Activated T-cell treated with anti-CD3 and anti-CD28 coated beads, Interleukin-2, amount 50 U/mL, for 4 hours (primary cell): ENCODE results near the gene PAM16. TPM values are rescaled to one million over a fixed set of nuclear protein-coding genes. Genes with fewer than 3 reads are reported as not detected.
A peak's percentile ranks its signal among the peaks of the same experiment; 100 is the strongest.

ENCODE experiments used
- ATAC-seq, 2 donors: fragments of 200-7000 bp; cut with Tn5 transposase; one replicate each; pipeline ENCODE4 v1.10.0; 2021
- DNase-seq: peaks from one replicate; pipeline ENCODE4 v3.0.0-alpha.2; 2020
- H3K27me3 Mint-ChIP-seq: one replicate; pipeline ENCODE4 v1.8.0; 2021; ENCODE audit warnings: low read depth, mixed read lengths
- H3K36me3 Mint-ChIP-seq: one replicate; pipeline ENCODE4 v1.8.0; 2022; ENCODE audit warnings: mixed read lengths; ENCODE audit not compliant: insufficient read depth
- H3K4me1 Mint-ChIP-seq: one replicate; pipeline ENCODE4 v1.8.0; 2021; ENCODE audit warnings: low read depth, mixed read lengths
- H3K4me3 Mint-ChIP-seq: one replicate; pipeline ENCODE4 v1.8.0; 2021; ENCODE audit warnings: mild to moderate bottlenecking, moderate library complexity, mixed read lengths
- H3K9me3 Mint-ChIP-seq: one replicate; pipeline ENCODE4 v1.8.0; 2021; ENCODE audit warnings: mixed read lengths
- total RNA-seq, 3 donors: library from RNA; stranded (reverse); gene quantifications; one replicate each; pipeline ENCODE4 v1.2.1, GENCODE V29; 2021

PAM16 gene
- total RNA-seq, 3 donors from 2014 or later, result 112 to 131 (median 125) TPM

DNA sequence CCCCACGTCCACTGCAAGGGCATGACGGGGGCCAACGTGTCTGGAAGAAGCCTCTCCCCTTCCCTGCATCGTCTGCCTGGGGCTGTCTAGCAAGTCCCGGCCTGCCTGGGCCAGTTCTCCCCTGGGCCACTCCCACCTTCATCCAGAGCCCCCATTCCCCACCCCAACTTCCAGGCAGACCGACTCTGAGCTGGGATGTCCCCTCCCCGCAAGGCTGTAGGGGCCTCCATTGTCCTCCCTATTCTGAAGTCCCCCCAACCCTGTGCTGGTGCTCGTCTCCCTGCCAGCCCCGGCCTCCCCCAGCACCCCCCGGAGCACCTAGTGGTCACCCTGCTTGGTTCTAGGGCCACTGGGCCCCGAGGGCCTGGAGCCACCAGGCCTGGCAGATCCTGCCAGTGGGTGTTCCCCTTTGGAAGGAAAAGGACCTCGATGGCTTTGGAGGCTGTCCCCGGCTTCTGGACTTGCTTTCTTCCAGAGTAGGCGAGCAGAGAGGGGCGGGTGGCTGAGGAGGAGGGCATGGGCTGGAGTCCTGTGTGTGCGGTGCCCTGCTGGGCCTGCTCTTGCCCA, 30.5 kb downstream of the PAM16 start:
- Mint-ChIP-seq H3K4me1 (peaks cover 3% of the 10 kb centered on the region), H3K4me3 (no peak overlapping the region), H3K27me3 (peaks cover 2% of the 10 kb centered on the region), H3K9me3 (no peaks in the 10 kb centered on the region), H3K36me3 (no peaks in the 10 kb centered on the region)
- ATAC-seq, result no peak
- DNase-seq, result no peak

DNA sequence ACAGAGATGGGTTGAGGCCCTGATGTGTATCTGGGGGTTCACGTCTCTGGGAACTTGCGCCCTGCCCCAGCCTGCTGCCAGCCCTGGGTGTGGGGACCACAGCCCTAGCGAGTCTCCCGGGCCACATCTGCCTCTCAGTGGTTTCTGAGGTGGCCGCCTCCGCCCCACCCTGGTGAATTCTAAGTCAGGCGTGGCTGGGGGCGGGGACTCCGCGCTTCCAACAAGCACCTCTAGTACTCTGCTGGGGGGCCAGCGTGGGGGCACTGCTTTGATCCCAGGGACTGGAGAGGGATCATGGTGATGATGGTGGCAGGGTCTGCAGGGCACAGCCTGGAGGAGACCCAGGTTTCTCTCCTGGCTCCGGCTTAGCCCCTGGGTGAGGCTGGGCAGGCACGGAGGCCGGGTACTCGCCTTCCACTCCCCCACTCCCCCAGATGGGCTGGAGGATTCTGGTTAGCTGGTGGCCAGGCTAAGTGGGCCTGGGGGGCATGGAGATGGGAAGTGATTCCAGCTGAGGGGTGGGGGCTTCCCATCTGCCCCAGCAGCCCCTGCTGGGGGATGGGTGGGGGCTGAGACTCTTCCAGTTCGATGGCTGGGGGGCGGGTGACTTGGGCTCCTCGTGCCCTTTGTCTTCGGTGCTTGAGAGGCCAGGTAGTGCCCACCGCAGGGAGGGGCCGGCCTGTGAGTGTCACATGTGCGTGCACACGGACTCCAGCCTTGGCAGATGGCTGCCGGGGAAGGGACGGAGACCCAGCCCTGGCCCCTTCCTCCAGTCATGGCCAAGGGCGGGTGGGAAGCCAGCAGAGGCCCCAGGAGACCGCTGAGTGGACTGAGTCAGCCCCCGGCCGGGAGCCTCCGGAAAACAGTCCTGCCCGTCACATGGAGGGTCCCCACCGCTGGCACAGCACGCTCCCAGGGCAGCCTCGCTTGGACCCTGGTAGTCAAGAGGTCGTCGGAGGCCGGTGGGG, 31.4 kb downstream of the PAM16 start:
- H3K27me3 Mint-ChIP-seq, result peaks cover 5% of the 10 kb centered on the region
- no peaks in the 10 kb centered on the region for H3K9me3 Mint-ChIP-seq
- H3K4me1 Mint-ChIP-seq, result peaks cover 6% of the 10 kb centered on the region
- ATAC-seq (peak; percentile 57 to 71), DNase-seq (peak; percentile 43)
- H3K36me3 Mint-ChIP-seq, result no peaks in the 10 kb centered on the region
- no peak overlapping the region for H3K4me3 Mint-ChIP-seq

DNA sequence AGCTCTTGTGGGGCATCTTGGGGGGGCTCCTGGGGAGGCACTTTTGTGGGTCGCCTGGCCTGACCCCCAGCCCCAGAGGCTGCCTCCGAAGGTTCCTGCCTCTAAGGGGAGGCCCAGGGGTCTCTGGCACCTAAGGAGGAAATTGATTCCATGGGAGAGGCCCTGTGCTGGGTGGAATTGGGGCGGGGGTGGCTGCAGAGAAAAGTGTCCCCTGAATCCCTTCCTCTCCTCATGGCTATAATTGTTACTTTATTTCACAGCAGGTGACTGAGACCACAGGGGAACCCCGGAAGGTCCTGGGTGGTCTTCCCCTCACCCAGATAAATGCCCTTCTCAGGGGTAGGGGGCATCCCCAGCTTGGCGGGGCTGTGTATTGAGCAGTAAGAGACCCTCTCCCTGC, 32.2 kb downstream of the PAM16 start:
- ATAC-seq, result no peak
- no peak for DNase-seq

DNA sequence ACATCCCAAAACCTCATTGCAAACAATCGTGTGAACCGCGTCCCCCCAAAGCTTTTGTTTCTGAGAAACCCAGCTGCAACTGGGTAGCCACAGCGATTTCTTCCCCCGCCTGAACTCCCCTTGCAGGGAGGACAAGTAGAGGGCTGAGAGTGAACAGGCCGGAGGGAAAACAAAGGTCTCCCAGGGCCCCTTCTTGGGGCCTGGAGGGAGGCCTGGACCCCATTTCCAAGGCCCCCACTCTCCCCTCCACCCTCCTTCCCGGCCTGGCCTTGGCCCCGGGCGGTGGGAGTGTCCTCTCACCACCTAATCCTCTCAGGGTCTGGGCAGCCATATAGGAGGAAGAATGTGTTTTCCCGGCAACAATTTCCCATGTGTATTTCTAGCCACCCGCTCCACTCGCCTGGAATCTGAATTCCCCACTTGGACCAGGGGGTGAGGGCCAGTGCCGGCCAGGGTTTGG, 32.6 kb downstream of the PAM16 start:
- Mint-ChIP-seq H3K4me3 (no peak overlapping the region), H3K9me3 (no peaks in the 10 kb centered on the region), H3K4me1 (peaks cover 12% of the 10 kb centered on the region)

More for the DNA sequence above, 32.2 kb downstream of the PAM16 start:
- peaks cover 12% of the 10 kb centered on the region for H3K4me1 Mint-ChIP-seq
- no peaks in the 10 kb centered on the region for H3K36me3 Mint-ChIP-seq
- no peaks in the 10 kb centered on the region for H3K9me3 Mint-ChIP-seq
- H3K27me3 Mint-ChIP-seq, result peaks cover 12% of the 10 kb centered on the region
- no peak overlapping the region for H3K4me3 Mint-ChIP-seq

DNA sequence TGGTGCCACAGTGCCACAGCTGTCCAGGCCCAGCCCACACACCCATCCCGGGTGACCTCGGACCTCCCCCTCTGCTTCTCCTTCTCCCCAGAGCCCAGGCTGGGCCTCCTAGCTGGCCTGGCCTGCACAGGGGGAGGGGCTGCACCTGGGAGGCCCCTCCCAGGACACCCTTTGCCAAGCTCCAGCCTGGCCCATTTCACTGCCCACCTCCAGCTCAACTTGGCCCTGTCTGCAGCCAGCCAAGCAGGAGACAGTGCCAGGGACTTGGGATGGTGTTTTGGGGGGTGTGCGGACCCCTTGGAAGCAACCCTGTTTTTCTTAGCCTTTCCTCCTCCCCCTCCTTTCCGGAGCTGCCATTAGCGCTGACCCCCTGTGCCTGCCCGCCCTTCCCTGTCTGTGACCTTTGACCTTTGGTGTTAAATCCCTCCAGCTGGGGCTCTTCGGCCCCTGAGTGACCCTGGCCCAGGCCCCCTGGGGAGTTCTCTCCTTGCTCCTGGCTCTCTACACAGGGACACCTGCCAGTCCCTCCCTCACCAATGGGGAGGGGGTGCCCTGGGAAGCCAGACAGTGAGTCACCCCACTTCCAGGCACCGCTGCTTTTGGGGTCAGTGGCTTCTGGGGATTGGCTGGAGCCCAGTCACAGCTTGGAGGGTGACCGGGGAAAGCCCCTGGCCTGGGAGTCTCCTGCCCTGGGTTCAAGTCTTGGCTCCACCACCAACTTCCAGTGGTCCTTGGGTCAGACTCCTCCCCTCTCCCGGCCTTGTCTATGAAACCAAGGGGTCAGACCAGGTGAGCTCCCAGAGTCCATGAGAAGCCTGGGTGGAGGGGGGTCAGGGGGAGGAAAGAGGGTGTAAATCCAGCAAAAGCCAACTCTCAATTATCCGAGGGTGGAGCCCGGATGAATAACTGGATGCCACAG, 33.3 kb downstream of the PAM16 start:
- peaks cover 12% of the 10 kb centered on the region for H3K4me1 Mint-ChIP-seq
- no peaks in the 10 kb centered on the region for H3K36me3 Mint-ChIP-seq

More for the DNA sequence above, 32.6 kb downstream of the PAM16 start:
- no peak for DNase-seq
- Mint-ChIP-seq H3K27me3 (peaks cover 15% of the 10 kb centered on the region), H3K36me3 (no peaks in the 10 kb centered on the region)
- no peak for ATAC-seq

GRCh38 chr16:4316864-4317531, 34.1 kb downstream of the PAM16 start:
- H3K9me3 Mint-ChIP-seq, result no peaks in the 10 kb centered on the region

More for the DNA sequence above, 33.3 kb downstream of the PAM16 start:
- no peak for DNase-seq
- Mint-ChIP-seq H3K27me3 (peaks cover 15% of the 10 kb centered on the region), H3K9me3 (no peaks in the 10 kb centered on the region), H3K4me3 (no peak overlapping the region)
- ATAC-seq, result no peak

GRCh38 chr16:4316108-4316863, 34.8 kb downstream of the PAM16 start:
- ATAC-seq (peak in 1 of 2 donors; percentile 19), DNase-seq (no peak)
- no peak overlapping the region for H3K4me3 Mint-ChIP-seq
- H3K27me3 Mint-ChIP-seq, result peaks cover 15% of the 10 kb centered on the region
- H3K9me3 Mint-ChIP-seq, result no peaks in the 10 kb centered on the region
- no peaks in the 10 kb centered on the region for H3K36me3 Mint-ChIP-seq
- peaks cover 12% of the 10 kb centered on the region for H3K4me1 Mint-ChIP-seq

More at GRCh38 chr16:4316864-4317531, 34.1 kb downstream of the PAM16 start:
- DNase-seq, result no peak
- Mint-ChIP-seq H3K27me3 (peaks cover 15% of the 10 kb centered on the region), H3K4me1 (peaks cover 12% of the 10 kb centered on the region), H3K36me3 (no peaks in the 10 kb centered on the region), H3K4me3 (no peak overlapping the region)
- no peak for ATAC-seq

DNA sequence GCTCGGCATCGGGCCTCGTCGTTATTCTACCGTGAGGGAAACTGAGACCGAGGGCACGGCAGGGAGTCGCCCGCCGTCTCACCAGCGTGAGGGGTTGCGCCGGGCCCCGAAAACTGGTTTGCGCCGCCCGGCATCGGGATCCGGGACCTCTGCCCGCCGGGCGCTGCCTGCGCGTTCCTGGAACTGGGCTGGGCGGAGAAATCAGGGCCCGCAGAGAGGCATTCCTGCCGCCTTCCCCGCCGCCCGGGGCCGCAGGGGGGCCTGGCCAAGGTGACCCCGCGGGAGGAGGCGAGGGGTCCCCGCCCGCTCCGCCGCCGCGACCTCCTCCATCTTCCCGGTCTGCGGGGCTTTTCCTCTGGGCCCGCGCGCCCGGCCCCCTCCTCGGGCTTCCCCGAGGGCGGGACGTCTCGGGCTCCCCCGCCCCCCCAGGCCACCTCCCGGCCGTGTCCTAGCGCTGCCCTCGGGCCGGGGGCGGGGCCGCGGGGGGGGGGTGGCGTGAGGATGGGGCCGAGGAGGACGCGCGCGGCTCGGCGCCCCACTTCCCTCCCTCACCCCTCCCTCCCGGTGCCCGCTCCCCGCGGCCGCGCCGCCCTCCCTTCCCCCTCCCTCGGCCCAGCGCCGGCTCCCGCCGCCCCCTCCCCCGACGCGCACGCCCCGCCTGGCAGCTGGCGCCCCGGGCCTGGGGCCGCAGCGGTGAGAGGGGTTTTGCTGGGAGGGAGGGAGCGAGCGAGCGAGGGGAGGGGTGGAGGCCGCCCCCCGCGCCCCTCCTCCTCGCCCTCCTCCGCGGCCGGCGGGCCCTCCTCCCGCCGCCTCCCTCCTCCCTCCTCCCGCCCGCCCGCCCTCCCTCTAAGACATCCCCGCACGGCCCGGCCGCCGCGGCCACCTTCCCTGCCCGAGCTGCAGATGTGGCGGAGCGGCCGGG, 35.7 kb downstream of the PAM16 start, which contains the start of gene GLIS2:
Gene GLIS2 (plus strand): TSS at position 882 of the 922 bp plus-strand sequence. CDS start 16,214 bp downstream, outside the sequence.
- Mint-ChIP-seq H3K36me3 (no peaks in the 10 kb centered on the region), H3K4me3 (peak within 1 kb of the TSS; percentile 85), H3K4me1 (peaks cover 12% of the 10 kb centered on the region), H3K27me3 (peaks cover 15% of the 10 kb centered on the region), H3K9me3 (no peaks in the 10 kb centered on the region)
- DNase-seq (no peak), ATAC-seq (peak; percentile 37 to 39)

DNA sequence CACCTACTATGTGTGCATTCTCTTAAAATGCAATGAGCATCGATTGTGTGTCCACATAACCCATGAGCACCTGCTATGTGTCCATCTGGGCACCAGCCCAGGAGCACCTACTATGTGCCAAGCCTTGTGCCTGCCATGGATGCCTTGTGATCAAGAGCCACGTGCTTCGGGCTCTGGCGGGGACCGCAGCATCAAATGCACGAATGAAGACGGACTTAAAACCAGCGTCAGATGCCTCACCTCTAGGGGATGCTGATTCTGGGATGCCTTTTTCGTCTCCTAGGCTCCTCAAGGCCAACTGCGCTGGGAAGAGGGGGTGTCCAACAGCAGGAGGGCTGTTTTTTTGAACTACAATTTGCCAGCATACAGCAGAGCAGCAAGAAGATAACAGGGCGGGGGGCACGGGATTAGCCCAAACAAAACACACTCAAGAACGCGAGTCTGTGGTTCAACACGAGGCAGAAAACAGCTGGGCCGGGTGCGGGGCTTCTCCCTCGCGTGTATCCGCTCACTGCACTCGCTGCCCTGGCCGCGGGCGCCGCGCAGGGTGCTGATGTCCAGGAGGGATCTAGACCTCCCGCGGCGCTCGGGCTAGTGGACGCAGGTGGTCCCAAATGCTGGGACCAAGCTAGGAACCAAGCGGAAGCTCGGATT, 36.5 kb downstream of the PAM16 start:
- ATAC-seq, result no peak
- Mint-ChIP-seq H3K9me3 (no peaks in the 10 kb centered on the region), H3K4me3 (peak overlapping the region; percentile 85), H3K27me3 (peaks cover 15% of the 10 kb centered on the region), H3K4me1 (peaks cover 15% of the 10 kb centered on the region), H3K36me3 (no peaks in the 10 kb centered on the region)
- no peak for DNase-seq

- ATAC-seq, result no peak
- no peak for DNase-seq
- H3K4me1 Mint-ChIP-seq, result peaks cover 19% of the 10 kb centered on the region
- H3K9me3 Mint-ChIP-seq, result no peaks in the 10 kb centered on the region
- H3K36me3 Mint-ChIP-seq, result no peaks in the 10 kb centered on the region
- peaks cover 15% of the 10 kb centered on the region for H3K27me3 Mint-ChIP-seq
- peak overlapping the region; percentile 85 for H3K4me3 Mint-ChIP-seq
These were observed 37.3 kb downstream of the PAM16 start for GRCh38 chr16:4313563-4314531.

- H3K36me3 Mint-ChIP-seq, result peaks cover 4% of the 10 kb centered on the region
- peaks cover 11% of the 10 kb centered on the region for H3K27me3 Mint-ChIP-seq
- no peaks in the 10 kb centered on the region for H3K9me3 Mint-ChIP-seq
- ATAC-seq (no peak), DNase-seq (peak; percentile 50)
- H3K4me3 Mint-ChIP-seq, result no peak overlapping the region
- H3K4me1 Mint-ChIP-seq, result peaks cover 39% of the 10 kb centered on the region
These were observed 41.3 kb downstream of the PAM16 start for GRCh38 chr16:4309833-4310266.
